CMK (cell line): ENCODE data around the gene STRN4.
"Not testable (repeated sequence)": the region's sequence is repeated elsewhere in the genome, so short reads cannot be mapped to it uniquely, and the experiment has no call there.

Source experiments
- DNase-seq: peaks from one replicate; pipeline ENCODE4 v3.0.0-alpha.2; 2010; ENCODE audit warnings: low read depth

Gene STRN4

DNA sequence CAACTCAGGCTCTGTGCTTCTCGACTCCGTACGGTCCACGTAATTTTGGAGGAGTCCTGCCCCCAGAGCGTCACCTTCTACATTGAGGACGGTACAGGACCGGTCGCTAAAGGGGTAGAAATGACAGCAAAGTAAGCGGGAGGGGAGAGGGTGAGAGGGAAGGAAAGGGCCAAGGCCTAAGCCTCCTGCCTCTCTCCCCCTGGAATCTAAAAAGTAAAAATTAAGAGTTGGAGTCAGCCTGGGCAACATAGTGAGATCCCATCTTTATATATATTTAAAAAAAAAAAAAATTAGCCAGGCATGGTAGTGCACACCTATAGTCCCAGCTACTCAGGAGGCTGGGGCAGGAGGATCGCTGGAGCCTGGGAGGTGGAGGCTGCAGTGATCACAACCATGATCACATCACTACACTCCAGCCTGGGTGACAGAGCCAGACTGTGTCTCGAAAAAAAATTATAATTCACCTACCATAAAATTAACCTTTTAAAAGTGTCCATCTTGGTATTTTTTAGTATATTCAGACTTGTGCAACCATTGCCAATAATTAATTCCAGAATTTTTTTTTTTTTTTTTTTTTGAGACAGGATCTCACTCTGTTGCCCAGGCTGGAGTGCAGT lies 29.5 kb upstream of the STRN4 start:
- no peak for DNase-seq

DNA sequence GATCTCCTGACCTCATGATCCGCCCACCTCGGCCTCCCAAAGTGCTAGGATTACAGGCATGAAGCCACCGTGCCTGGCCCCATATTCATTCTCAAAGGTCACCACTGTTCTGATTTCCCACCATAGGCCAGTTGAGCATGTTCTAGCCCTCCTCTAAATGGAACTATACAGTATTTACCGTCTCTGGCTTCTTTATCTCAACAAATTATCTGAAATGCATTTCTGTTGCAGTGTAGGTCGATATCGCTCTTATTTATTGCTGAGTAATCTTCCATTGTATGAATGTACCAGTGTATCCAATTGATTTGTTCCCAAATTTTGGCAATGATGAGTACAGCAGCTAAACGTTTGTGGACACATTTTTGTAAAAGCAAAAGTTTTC lies 26.8 kb upstream of the STRN4 start:
- no peak for DNase-seq

DNA sequence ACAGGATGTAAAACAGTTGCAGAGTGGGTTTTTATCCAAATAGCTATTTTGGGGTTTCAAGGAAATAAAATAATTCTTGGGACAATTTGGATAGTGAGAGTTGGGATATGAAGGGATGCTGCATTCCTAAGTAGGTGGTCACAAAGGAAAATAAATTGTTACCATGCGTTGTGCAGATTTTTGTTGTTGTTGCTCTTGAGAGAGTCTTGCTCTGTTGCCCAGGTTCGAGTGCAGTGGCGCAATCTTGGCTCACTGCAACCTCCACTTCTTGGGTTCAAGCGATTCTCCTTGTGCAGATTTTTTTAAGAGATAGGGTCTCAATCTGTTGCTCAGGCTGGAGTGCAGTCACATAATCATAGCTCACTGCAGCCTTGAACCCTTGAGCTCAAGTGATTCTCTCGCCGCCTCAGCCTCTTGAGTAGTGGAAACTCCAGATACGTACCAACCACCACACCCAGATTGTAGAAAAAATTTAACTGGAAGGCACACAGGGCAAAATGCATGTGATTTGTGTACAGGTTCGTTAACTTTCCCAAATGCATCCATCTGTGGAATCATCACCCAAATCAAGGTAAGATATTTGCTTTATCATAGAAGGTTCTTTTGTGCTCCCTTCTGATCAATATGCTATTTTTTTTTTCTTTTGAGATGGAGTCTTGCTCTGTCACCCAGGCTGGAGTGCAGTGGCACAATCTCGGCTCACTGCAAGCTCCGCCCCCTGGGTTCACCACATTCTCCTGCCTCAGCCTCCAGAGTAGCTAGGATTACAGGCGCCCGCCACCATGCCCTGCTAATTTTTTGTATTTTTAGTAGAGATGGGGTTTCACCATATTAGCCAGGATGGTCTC lies 26.1 kb upstream of the STRN4 start:
- DNase-seq, result no peak

DNA sequence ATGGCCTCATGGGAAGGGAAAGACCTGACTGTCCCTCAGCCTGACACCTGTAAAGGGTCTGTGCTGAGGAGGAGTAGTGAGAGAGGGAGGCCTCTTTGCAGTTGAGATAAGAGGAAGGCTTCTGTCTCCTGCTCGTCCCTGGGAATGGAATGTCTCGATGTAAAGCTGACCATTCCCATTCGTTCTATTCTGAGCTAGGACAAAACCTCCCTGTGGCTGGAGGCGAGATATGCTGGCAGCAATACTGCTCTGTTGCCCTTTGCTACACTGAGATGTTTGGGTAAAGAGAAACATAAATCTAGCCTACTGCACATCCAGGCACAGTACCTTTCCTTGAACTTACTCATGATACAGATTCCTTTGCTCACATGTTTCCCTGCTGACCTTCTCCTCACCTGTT lies 22.5 kb upstream of the STRN4 start:
- not testable (repeated sequence) for DNase-seq

DNA sequence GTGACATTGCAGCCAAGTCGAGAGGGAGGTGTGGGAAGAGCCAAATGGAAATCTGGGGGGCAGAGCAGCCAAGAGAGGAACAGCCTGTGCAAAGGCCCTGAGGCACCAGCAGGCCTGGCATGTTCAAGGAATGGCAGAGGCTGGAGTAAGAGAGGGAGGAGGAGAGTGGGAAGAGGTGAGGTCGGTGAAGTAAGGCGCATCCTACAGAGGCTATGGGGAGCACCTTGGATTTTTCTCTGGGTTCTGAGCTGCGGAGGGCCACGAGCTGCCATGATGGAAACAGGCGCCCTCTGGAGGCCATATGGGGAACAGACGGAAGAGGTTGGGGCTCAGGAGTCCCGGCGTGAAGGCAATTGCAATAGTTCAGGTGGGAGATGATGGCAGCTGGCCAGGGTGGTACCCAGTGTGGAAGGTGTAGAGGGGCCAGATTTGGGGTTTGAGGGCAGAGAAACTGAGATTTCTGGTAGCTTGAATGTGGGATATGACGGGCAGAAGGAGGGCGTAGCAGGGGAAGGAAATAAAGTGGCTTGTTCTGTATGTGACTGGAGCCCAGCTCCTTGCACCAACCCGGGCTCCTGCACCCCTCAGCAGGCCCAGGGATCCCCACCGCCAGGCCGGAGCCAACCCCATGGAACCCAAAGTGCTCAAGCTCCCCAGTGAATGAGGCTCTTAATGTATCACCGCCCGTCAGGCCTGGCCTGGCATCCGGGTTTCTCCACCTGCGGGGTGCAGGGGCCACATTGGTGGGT lies 20.5 kb upstream of the STRN4 start:
- no peak for DNase-seq

DNA sequence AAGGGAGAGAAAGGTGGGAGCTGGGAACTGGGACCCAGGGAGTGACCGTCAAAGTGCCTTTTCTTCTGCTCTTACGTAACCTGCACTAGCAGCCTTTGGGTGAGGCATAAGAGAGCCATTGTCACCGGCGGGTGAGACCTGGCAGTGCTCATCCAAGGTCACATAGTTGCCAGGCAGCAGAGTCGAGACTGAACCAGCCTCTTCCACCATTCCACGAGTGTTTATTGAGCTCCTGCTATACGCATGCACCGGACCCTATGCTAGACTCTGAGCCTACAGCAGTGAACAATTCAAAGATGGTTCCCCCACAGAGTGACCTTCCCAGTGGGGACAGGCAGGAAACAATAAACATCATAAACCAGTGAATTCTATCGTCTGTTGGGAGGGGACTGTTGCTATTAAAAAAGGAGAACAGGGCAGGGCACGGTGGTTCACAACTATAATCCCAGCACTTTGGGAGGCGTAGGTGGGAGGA lies 18.6 kb upstream of the STRN4 start:
- DNase-seq, result no peak

DNA sequence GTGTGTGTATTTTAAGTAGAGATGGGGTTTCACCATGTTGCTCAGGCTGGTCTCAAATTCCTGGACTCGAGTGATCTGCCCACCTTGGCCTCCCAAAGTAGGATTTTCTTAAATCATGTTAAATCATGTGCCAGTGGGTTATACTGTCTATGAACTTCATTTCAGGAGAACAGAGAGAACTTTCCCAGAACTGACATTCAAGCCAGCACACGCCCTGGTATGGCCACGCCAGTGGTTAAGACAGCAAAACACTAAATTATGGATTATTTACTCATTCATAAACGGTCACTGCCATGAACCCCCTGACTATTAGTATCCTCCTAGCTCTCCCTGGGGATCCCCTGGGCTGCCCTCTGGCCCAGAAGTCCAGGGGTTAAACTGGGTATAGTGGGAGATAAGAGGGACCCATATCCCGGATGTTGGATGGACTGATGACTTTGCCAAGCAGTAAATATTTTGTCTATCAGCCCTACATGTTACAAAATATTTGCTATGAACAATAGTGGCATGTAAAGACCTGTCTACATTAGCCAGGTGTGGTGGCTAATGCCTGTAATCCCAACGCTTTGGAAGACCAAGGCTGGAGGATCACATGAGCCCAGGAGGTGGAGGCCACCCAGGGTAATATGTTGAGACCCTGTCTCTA lies 16.1 kb upstream of the STRN4 start:
- no peak for DNase-seq

DNA sequence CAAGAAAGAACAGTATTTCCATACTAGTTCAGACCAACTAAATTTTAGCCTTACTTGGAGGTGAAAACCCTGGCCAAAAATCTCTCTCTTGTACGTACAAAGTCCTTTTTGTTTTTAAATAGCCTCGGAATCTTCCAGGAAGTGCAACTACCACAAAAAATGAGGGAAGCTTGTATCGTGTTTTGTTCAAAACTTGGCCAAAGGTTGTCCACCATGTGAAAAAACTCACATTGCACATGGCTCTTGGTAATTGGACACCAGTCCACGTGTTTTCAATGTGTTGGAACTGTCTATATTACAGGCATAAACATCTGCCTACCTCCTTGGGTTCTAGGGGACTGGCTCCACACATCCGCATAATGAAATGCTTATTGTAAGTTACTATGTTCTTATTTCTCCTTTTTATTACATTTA lies 15.2 kb upstream of the STRN4 start:
- DNase-seq, result no peak

DNA sequence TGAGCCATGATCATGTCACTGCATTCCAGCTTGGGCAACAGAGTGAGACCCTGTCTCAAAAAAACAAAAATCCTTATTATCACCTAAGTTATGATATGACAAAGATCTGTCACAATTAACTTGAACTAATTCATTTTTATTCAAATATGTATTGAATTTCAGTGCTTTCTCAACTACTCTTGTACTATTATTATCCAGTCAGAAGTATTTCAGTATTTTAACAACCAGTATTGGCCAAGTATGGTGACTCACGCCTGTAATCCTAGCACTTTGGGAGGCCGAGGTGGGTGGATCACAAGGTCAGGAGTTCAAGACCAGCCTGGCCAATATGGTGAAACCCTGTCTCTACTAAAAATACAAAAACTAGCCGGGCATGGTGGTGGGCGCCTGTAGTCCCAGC lies 14.6 kb upstream of the STRN4 start:
- DNase-seq, result not testable (repeated sequence)

DNA sequence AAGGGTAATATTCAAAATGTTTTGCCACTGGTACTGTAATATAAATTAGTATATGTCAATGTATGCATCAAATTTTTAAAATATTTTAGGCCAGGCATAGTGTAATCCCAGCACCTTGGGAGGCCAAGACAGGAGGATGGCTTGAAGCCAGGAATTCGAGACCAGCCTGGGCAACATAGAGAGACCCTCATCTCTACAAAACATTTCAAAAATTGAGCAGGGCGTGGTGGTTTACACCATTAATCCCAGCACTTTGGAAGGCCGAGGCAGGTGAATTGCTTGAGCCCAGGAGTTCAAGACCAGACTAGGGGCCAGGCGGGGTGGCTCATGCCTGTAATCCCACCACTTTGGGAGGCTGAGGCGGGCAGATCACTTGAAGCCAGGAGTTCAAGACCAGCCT lies 14.1 kb upstream of the STRN4 start:
- DNase-seq, result no peak

DNA sequence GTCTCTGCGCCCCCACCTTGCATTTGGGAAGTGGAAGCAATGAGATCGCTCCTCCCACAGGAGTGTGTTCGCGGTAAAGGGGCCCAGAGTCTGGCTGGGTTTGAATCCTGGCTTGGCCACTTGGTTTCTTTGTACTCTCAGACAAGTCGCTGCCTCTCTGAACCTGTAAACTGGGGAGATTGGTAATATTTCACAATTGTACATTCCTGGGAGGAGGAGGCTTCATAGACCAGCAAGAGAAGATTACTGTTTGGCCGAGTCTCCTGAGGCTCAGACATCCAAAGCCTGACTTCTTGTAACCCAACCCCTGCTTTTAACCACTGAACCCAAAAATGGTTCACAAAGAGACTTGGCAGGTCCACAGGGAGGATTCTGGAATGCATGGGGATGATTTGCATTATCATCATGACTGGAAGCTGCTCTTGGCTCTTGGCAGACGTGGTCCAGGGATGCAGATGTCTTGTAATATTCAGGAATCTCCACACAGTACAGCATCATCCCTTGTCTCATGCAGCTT lies 13.6 kb upstream of the STRN4 start:
- no peak for DNase-seq

DNA sequence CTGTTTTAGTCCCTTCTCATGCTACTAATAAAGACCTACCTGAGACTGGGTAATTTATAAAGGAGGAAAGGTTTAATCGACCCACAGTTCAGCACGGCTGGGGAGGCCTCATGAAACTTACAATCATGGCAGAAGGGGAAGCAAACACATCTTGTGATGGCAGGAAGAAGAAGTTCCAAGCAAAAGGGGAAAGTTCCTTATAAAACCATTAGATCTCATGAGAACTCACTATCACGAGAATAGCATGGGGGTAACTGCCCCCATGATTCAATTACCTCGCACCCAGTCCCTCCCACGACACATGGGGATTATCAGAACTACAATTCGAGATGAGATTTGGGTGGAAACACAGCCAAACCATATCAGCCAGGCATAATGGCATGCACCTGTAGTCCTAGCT lies 13.0 kb upstream of the STRN4 start:
- DNase-seq, result no peak

DNA sequence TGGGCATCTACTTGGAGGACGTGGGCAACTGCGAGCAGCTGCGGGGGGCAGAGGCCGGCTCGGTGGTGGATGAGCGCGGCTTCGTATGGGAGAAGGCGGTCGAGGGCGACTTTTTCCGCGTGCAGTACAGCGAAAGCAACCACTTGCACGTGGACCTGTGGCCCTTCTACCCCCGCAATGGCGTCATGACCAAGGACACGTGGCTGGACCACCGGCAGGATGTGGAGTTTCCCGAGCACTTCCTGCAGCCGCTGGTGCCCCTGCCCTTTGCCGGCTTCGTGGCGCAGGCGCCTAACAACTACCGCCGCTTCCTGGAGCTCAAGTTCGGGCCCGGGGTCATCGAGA lies 10.3 kb upstream of the STRN4 start:
- DNase-seq, result no peak

DNA sequence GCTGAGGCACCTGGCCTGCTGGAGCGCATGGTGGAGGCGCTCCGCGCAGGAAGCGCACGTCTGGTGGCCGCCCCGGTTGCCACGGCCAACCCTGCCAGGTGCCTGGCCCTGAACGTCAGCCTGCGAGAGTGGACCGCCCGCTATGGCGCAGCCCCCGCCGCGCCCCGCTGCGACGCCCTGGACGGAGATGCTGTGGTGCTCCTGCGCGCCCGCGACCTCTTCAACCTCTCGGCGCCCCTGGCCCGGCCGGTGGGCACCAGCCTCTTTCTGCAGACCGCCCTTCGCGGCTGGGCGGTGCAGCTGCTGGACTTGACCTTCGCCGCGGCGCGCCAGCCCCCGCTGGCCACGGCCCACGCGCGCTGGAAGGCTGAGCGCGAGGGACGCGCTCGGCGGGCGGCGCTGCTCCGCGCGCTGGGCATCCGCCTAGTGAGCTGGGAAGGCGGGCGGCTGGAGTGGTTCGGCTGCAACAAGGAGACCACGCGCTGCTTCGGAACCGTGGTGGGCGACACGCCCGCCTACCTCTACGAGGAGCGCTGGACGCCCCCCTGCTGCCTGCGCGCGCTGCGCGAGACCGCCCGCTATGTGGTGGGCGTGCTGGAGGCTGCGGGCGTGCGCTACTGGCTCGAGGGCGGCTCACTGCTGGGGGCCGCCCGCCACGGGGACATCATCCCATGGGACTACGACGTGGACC lies 9.7 kb upstream of the STRN4 start:
- DNase-seq, result no peak

DNA sequence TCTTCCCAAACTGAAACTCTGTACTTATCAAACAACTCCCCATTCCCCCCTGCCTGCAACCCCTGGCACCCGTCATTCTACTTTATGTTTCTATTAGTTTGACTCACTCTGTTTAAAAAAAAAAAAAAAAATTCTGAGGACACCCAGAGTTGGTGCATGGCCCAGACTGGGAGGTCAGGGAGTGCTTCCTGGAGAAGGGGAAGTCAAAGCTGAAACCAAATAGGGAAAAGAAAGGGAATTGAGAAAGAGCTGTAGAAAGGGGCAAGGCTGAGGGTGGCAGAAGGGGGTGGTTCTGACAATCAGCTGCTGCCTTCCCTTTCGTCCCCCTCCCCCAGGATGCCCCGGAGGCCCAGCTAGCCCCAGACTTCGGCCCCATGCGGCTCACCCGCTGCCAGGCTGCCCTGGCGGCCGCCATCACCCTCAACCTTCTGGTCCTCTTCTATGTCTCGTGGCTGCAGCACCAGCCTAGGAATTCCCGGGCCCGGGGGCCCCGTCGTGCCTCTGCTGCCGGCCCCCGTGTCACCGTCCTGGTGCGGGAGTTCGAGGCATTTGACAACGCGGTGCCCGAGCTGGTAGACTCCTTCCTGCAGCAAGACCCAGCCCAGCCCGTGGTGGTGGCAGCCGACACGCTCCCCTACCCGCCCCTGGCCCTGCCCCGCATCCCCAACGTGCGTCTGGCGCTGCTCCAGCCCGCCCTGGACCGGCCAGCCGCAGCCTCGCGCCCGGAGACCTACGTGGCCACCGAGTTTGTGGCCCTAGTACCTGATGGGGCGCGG lies 9.0 kb upstream of the STRN4 start:
- no peak for DNase-seq

DNA sequence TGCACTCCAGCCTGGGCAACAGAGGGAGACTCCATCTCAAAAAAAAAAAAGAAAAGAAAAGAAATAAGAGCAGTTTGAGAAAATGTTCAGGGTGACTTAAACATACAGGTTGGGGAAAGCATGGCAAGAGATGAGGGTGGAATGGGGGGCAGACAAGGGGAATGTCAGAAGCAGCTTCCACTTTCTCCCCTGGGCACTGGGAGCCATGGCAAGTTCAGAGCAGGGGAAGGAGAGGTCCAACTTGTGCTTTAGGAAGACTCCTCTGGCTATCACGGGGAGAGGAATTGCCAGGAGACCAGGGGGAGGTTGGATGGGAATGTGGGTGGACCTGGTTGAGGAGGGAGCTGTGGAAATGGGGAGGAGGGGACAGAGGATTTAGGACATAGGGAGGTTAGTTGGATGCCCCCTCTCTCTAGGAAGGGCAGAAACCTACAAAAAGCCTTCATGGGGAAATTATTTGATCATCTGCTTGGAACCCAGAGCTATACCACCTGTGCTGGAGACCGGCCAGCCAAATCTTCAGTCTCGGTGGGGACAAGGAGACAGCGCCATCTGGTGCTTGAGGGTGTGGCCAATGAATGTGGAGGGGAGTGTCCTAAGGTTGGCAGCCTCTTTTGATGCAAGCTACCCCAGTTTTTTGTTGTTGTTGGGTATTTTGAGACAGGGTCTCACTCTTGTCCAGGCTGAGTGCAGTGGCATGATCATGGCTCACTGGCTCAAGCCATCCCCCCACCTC lies 7.3 kb upstream of the STRN4 start:
- DNase-seq, result no peak

DNA sequence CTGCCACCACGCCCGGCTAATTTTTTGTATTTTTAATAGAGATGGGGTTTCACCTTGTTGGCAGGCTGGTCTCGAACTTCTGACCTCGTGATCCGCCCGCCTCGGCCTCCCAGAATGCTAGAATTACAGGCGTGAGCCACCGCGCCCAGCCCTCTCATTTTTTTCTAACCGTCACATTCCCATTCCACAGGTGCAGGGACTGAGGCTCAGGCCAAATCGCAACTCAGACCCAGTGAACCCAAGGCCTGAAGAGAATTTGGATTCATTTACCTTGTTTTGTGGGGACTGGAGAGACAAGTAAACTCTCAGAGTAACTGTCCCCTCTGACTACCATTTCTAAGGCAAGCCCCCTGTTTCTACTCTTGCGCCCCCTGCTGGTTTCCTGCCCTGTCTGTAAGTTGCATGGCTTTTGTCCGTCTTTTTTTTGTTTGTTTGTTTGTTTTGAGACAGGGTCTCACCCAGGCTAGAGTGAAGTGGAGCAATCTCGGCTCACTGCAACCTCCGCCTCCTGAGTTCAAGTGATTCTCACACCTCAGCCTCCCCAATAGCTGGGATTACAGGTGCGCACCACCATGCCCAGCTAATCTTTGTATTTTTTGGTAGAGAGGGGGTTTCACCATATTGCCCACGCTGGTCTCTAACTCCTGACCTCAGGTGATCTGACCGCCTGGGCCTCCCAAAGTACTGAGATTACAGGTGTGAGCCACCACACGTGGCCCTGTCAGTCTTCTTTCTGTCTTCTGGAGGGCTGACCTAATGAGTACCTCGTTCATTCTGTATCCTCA lies 2.3 kb upstream of the STRN4 start:
- DNase-seq, result no peak

DNA sequence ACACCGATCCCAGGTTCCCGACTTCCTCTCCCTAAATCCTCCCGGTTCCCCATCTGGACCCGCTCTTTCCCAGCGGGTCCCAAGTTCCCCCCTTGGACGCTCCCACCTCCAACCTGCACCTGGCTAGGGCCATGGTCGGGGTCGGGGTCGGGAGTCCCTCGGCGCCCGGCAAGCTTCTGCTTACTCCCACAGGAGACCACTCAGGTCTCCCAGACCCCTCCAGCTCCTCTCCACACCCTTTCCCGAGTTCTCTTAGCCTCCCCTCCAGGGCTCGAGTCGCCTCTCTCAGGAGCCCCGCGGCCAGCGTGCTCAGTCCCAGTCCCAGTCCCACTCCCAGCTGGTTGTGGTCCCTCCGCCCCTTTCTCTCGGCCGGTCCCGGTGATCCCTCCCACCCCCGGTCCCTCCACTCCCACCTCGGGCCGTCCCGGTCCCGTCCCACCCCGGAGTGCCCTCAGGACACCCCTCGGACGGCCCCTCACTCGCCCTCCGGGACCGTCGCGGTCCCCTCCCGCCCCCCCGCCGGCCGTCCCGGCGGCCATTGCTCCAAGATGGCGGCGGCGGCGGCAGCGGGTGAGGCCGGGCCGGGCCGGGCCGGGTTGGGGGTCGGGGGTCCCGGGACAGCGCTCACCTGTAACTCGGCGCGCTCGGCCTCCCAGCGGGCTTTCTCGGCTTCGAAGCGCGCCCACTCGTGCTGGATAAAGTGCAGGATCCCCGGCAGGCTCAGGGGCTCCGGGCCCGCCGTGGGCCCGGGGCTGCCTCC lies 549 bp downstream of the STRN4 start, which contains the start of gene FKRP:
Gene FKRP (plus strand): TSS at position 537 of the 760 bp plus-strand sequence. CDS start 9,394 bp downstream, outside the sequence.
- no peak for DNase-seq

DNA sequence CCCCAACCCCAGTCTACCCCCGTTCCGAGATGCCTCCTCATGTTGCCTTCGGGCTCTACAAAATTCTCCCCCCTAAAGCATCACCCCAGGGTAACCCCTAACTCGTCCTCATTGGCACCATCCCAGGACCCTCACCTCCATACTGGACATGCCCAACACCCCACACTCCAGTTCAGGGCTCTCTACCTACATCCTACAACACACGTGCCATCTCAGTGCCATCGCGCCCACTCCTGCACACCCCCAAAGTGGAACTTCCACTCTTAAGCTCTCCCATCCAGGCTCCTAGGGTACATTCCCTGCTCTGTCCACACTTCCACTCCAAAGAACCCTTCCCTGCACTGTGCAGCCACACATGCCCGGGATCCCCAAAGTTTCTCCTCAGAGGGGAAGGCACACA lies 1.2 kb downstream of the STRN4 start:
- DNase-seq, result no peak
